Heart left ventricle (tissue), 13 donors: ENCODE results near the gene SAMD5.

Experiments used
- CTCF ChIP-seq, 12 donors: fragments of 200-600 bp; sonication (generic) in 4 of 12; IDR thresholded peaks; one replicate each; pipeline versions ENCODE4 v1.5.0 to v1.8.0; 2018 to 2022; ENCODE audit warnings: antibody characterized with exemption in 12 of 12, mild to moderate bottlenecking in 5 of 12
- POLR2A ChIP-seq, 2 donors: fragments of 450-650 bp; IDR thresholded peaks; one replicate each; pipeline ENCODE4 v1.6.1; 2017; ENCODE audit warnings: antibody characterized with exemption in 2 of 2, mild to moderate bottlenecking in 2 of 2, moderate library complexity in 2 of 2
- donor health status: ischemic (EF 13 %, LVEDD 7.1; RV severe dilation, severe dysfunction).
- donor health status: DM: no; HTN: yes; CAD: no.
- donor health status: DM: no; HTN: no; CAD: no.
- donor health status: ischemic (EF 25% LVEDD 6.9; RV normal size, moderate dysfunction).
- donor health status: ischemic (EF 25% LVEDD 5.7; RV mildly dilated, moderate dysfunction).
- donor health status: ischemic (EF 35%, LVEDD 5.7; RV mildly dilated, moderate dysfunction).
- donor health status: nonischemic (EF 11% LVEDD 7.7; RV severe dilation, severe dysfunction).
- donor health status: DM: yes; HTN: yes; CAD: no.
- donor health status: PGD.
- donor health status: ischemic (EF 29% LVEDD 5.4; RV normal size, mild dysfunction).
- donor health status: nonischemic (EF 23%, LVEDD 6.1; RV moderate dilation, normal function).

GRCh38 chr6:147527197-147527596 is 18.7 kb downstream of the SAMD5 start:
- TF ChIP-seq POLR2A (IDR thresholded peaks at IDR 0.05) (no peak), CTCF (IDR thresholded peaks at IDR 0.05) (no peak)
